UCSD-AML1 (cell line): Measurements from ENCODE around the gene TM4SF18.

ENCODE experiments used
- DNase-seq: peaks from one replicate; lab custom pipeline; 2025; ENCODE audit not compliant: unreplicated experiment; lab: John Stamatoyannopoulos, UW

TM4SF18 gene

DNA sequence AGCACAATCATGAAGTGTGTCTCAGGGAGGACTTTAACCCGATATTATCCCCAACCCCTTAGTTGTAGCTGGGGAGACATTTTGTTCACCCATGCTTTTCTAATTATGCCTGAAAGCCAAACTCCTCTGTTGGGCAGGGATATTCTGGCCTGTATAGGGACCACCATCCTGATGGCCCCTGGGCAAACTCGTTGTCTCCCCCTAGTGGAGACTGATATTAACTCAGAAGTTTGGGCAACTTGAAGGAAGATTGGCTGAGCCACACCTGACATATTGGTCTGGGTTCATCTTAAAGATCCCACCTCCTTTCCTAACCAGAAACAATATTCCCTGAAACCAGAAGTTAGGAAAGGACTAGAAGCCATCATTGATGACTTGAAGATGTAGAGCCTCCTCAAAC, 42.3 kb downstream of the TM4SF18 start:
- DNase-seq, result no peak

DNA sequence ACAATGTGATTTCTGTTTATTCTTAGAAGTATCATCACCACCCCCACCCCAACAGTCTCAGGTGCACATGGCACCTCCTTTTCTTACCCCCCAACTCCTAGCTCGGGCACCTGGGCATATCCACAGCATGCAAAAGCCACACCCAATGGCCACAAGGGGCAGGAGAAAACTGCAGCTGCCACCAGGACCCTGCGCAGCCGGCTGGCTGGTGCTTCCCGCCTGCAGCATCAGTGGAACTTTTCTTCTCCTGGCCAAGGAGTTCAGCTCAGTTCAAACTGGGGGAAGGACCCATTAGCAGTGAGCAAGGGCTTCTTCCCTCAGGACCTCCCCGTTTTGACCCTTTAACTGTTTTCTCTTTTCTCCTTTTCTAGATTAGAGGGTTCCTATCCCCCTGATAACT, 44.8 kb downstream of the TM4SF18 start:
- DNase-seq, result no peak

DNA sequence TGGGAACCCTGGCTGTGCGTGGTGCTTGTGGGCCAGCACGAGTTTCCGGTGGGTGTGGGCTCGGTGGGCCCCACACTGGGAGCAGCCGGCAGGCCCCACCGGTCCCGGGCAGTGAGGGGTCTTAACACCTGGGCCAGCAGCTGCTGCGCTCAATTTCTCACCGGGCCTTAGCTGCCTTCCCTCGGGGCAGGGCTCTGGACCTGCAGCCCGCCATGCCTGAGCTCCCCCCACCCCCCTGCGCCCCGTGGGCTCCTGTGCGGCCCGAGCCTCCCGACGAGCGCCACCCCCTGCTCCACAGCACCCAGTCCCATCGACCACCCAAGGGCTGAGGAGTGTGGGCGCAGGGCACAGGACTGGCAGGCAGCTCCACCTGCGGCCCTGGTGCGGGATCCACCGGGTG, 49.4 kb downstream of the TM4SF18 start:
- DNase-seq, result no peak

DNA sequence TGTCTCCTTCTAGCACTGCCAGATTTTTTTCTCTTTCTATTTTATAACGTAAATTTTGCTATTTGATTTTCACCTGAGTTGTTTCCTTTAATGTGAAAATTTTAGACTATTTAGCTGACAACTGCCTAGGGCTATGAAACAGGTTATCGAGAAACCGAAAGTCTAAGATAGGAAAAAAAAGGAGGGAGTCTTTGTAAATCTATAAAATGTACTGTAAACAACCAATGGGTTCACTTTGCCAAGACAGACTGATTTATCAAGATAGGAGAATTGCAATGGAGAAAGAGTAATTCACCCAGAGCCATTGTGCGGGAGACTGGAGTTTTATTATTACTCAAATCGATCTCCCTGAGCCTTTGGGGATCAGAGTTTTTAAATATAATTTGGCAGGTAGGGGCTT, 50.0 kb downstream of the TM4SF18 start:
- no peak for DNase-seq

DNA sequence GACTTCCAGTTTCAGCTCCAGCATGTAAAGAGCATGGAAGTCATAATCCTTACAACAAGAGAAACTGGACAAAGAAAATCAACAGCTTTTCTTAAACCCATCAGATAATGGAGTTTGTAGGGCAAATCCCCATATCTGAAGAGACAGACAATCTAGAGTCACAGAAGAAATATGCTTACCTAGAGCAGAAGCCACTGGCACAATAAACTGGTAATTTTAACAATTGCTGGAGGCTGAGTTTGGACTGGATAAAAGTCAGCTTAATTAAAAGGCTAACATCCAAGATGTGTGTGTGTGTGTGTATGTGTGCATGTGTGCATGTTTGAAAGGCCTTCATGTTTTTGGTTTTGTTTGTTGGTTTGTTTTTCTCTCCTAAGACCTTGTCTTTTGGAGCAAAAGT, 50.6 kb downstream of the TM4SF18 start:
- no peak for DNase-seq

DNA sequence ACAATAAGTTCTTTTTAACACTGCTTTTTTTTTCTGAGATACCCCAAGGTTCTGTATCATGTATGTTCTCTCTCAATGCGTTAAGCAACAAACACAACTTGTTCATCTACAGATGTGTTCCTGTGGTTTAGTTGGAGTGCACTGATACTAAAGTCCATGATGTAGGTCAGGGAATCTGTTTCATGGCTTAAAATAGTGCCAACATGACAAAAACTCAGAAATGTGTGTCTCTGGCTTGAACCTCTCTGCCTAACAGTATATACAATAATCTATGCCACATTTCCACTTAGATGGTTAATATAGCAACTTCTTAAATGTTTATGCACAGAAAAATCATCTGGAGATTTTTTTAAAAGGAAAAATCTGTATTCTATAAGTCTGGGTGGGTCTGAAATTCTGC, 51.1 kb downstream of the TM4SF18 start:
- no peak for DNase-seq

DNA sequence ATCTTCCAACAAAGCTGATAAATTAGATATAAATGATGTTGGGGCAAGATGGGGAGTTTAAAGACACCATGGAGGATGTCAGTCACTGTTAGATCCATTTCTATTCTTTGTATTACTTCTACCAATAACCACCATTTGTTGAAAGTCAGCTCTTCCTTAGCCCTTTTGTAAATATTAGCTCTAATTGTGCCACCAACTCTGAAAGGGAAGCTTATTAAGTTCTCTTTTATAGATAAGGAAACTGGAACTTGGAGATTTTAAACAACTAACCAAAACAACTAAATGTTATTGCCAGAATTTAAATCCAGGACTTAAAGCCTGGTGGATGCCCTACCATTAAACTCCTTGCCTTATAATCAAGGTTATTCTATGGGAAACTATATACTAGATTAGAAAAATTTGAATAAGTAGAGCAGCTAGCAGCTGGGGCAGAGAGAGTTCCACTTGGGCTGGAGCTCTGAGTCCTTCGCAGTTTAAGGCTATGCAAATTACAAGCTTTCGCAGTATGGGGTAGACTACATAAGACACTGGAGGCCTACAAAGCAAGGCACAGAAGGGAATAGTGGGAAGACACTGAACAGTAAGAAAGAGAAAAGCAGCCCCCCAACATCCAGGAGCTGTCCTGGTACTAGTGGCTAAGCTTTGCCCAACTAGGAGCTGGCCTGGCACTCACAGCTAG, 52.6 kb downstream of the TM4SF18 start:
- DNase-seq, result no peak

DNA sequence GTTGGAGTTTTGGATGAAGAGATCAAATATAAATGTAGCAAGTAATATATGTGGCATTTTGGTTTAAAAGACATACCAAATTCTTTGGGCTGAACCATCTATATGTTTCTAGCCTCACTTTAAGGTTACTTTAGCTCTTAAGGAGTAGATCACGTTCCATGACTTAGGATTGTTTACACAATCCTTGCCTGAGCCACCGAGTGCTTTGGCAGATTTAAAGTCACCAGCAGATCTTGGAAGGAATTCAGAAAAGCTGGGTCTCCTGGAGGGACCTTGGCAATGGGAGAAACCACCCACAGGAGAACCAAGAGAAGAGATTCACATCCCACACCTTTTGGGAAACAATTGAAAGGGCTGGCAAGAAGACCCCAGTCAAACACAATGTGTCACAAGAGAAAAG, 54.5 kb downstream of the TM4SF18 start:
- DNase-seq, result no peak

DNA sequence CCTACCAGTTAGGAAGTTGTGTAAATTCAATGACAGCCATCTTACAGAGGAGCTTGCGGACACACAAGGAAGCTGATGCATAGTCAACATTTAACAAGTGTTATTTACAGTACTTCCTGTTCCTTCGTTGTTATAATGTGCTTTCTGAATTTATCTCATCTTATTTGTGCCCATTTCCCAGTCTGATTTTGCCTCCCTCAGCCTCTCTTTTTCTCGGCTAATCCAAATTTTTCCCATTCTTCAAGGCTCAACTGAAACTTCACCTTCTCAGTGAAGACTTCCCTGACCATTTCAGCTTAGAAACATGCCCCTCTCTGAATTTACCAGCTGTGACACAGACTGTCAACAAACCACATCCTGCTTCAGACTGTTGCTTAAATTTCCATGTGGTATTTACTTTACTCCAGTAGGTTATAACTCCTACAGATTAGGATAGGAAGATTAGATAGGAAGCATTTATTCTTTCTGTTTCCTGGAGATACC, 56.1 kb downstream of the TM4SF18 start:
- DNase-seq, result no peak

DNA sequence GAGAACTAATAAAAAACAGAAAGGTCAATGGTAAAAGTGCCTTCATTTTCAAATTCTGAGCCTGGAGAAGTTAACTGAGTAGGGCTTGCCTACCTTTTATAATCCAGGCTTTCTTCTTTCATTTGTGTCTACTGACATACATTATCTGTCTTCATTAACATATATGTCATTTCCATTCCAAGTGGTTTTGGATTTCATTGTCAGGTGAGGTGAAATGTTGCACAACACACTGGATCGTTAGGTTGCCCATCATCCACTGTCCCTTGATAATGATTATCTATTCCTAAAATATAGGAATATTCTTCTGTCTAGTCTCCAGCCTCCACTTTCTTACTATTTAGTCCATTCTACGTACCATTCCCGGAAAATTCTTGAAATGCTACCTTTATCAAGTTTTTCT, 56.8 kb downstream of the TM4SF18 start:
- DNase-seq, result no peak

DNA sequence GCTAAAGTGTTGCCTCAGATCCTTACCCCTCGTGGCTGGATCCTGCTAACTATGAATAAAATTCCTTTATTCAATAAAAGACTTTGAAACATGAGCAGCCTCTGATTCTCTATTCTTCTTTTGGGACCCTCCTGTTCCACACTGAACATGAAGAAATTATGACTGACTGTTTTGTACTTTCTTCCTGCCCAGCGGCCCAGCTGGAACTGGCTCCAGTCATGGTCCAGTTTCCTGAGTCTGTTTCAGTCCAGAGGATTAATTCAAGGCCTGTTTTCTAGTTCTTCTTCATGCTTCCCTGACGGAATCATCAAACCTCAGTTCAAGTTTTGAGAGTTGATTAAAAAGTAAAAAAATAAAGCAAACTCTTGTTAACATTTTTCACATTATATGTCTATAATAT, 59.2 kb downstream of the TM4SF18 start:
- DNase-seq, result no peak

DNA sequence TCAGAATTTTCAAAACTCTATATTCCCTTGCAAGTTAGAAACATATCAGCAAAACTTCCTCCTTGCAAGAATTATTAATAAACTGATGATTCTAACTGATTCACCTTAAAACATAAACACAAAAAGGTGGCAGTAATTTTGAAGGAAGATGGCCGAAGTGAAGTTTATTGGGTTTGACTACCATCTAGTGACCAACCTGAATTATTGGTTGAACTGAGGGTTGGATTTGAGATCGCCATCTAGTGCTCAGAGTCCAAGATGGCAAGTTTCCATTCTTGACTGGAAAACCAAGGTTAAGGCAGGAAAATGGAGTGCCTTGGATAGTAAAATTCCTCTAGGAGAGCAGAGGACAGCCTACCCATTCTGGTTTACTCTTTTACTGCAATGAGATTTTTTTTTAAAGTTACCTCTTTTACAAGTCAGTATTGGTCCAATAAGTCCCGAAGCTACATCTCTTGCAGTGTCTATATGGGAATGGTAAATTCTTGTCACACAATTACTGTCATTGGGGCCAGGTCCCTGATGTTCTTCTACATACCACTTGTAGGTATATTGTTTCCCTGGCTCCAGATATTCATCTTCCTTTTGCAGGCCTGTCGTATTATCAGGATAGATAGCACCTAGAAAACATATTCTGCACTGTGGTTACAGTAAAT, 60.2 kb downstream of the TM4SF18 start:
- DNase-seq, result no peak

DNA sequence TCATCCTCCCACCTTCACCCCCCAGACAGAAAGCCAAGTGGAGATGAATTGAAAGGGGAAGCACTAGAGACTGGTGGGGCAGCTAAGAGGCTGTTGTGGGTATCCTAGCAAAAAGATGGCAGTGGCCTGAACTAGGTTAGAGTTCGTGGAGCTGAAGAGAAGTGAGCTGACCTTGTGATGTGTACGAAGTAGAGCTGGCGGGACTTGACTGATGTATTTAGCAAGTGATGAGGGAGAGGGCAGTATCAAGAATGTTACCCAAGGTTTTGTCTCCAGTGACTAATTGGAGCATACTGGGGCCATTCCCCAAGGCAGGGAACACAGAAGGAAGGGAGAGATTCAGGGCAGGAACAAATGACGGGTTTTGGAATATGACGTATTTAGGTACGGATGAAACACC, 61.8 kb downstream of the TM4SF18 start:
- no peak for DNase-seq

DNA sequence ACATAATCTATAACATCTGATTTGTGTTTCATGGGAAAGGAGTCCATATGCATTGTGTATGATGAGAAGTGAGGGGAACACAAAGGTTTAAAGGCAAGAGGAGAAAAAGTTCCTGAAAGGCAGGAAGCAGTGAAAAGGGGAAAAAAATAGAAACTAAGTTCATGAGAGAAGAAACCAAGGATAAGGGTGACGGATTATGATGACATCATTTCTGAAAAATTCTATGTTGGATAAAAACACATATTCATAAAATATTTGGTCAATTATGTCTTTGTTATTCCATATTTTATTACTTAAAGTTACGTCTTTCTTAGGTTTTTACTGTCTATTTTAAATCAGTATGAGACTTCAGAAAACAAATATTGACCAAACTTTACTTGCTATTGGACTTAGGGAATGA, 63.3 kb downstream of the TM4SF18 start:
- DNase-seq, result no peak

DNA sequence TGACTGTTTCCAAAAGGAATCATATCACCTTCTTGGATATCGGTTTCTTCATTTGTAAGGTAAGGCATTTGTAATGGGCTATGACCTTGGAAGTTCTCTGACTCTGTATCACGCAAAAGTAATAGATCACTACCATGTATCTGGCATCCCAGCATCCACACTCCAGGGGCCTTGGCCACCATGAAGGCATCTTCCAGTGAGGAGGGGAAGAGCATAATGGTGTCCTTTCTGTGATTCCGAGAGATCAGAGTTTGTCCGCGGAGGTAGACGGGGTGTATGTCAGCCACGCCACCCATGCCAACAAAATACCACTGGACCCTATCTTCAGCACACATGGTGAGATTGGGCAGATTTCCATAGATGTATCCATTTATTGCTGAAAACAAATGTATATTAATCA, 63.7 kb downstream of the TM4SF18 start:
- DNase-seq, result no peak
